RWPE2 (cell line): ENCODE data around the gene POLE.

ENCODE experiments used
- ATAC-seq: fragments of 200-7000 bp; cut with Tn5 transposase; 3 replicates; pipeline ENCODE4 v1.9.1; 2021; ENCODE audit warnings: low read depth
- DNase-seq: peaks from one replicate; pipeline ENCODE4 v3.0.0-alpha.2; 2020; ENCODE audit warnings: low spot score
- H3K27ac ChIP-seq: fragments of 450-650 bp; 2 replicates; pipeline ENCODE4 v1.5.1; 2017; ENCODE audit warnings: mild to moderate bottlenecking; ENCODE audit not compliant: poor library complexity, severe bottlenecking
- H3K27me3 ChIP-seq: fragments of 250-450 bp; sonication (Bioruptor Pico); 2 replicates; pipeline ENCODE4 v1.5.1; 2021; ENCODE audit warnings: mild to moderate bottlenecking, moderate library complexity; ENCODE audit not compliant: insufficient read depth, poor library complexity, severe bottlenecking
- H3K36me3 ChIP-seq: fragments of 250-450 bp; sonication (Bioruptor Pico); 2 replicates; pipeline ENCODE4 v1.5.1; 2020; ENCODE audit warnings: low read depth, mild to moderate bottlenecking, moderate library complexity
- H3K4me1 ChIP-seq: fragments of 250-450 bp; sonication (Bioruptor Pico); 2 replicates; pipeline ENCODE4 v1.5.1; 2021; ENCODE audit warnings: mild to moderate bottlenecking, moderate library complexity; ENCODE audit not compliant: insufficient read depth, poor library complexity, severe bottlenecking
- H3K4me3 ChIP-seq: fragments of 250-450 bp; sonication (Bioruptor Pico); 2 replicates; pipeline ENCODE4 v1.5.1; 2021; ENCODE audit warnings: mild to moderate bottlenecking, moderate library complexity; ENCODE audit not compliant: severe bottlenecking
- H3K9me3 ChIP-seq: fragments of 250-450 bp; sonication (Bioruptor Pico); 2 replicates; pipeline ENCODE4 v1.5.1; 2021; ENCODE audit warnings: mild to moderate bottlenecking, moderate library complexity; ENCODE audit not compliant: severe bottlenecking
- CTCF ChIP-seq: fragments of 450-650 bp; IDR thresholded peaks from one replicate; pipeline ENCODE4 v1.5.1; 2017; ENCODE audit warnings: mild to moderate bottlenecking, moderate library complexity; ENCODE audit not compliant: poor library complexity, severe bottlenecking

Gene POLE

GRCh38 chr12:132668191-132669088, 18.7 kb downstream of the POLE start:
- no peak overlapping the region for H3K4me3 ChIP-seq
- no peak overlapping the region for H3K27ac ChIP-seq
- TF ChIP-seq CTCF = no peak
- no peaks in the 10 kb centered on the region for H3K27me3 ChIP-seq
- H3K36me3 ChIP-seq = peaks cover 84% of the 10 kb centered on the region
- DNase-seq (no peak), ATAC-seq (no peak)
- no peaks in the 10 kb centered on the region for H3K9me3 ChIP-seq
- no peaks in the 10 kb centered on the region for H3K4me1 ChIP-seq

GRCh38 chr12:132665794-132666193, 21.3 kb downstream of the POLE start:
- H3K27me3 ChIP-seq = no peaks in the 10 kb centered on the region
- H3K36me3 ChIP-seq = peaks cover 86% of the 10 kb centered on the region
- no peak overlapping the region for H3K27ac ChIP-seq
- H3K4me1 ChIP-seq = no peaks in the 10 kb centered on the region
- no peak overlapping the region for H3K4me3 ChIP-seq
- DNase-seq (no peak), ATAC-seq (no peak)
- TF ChIP-seq CTCF = no peak
- no peaks in the 10 kb centered on the region for H3K9me3 ChIP-seq

- Histone ChIP-seq H3K4me3 (no peak overlapping the region), H3K27ac (no peak overlapping the region), H3K27me3 (no peaks in the 10 kb centered on the region), H3K36me3 (peaks cover 88% of the 10 kb centered on the region), H3K9me3 (no peaks in the 10 kb centered on the region), H3K4me1 (no peaks in the 10 kb centered on the region)
- no peak for TF ChIP-seq CTCF
- no peak for DNase-seq
- ATAC-seq = no peak
These were observed 22.0 kb downstream of the POLE start for GRCh38 chr12:132665149-132665491.

- no peak for TF ChIP-seq CTCF
- ATAC-seq (no peak), DNase-seq (no peak)
- Histone ChIP-seq H3K4me3 (no peak overlapping the region), H3K4me1 (no peaks in the 10 kb centered on the region), H3K27me3 (no peaks in the 10 kb centered on the region), H3K27ac (no peak overlapping the region), H3K9me3 (no peaks in the 10 kb centered on the region), H3K36me3 (peaks cover 88% of the 10 kb centered on the region)
These were observed 22.7 kb downstream of the POLE start for GRCh38 chr12:132664206-132665148.
